Measurements from ENCODE around the gene SLC13A3.

Gene SLC13A3

GRCh38 chr20:46573788-46574584 lies 77.3 kb downstream of the SLC13A3 start:
- in situ Hi-C loops (cut with HindIII; ENCODE audit: low sequenced_read_pairs) = no loop called here
- no peak overlapping the region for H3K4me3 ChIP-seq (ENCODE audit: low read depth, low read length)
- no peak for DNase-seq (ENCODE audit: low read depth)
- no peak for TF ChIP-seq CTCF (IDR thresholded peaks at IDR 0.05; ENCODE audit: low read depth, low read length, missing control alignments)

- DNase-seq (ENCODE audit: low read depth) = no peak
- no peak for TF ChIP-seq CTCF (IDR thresholded peaks at IDR 0.05; ENCODE audit: low read depth, low read length, missing control alignments)
- no peak overlapping the region for H3K4me3 ChIP-seq (ENCODE audit: low read depth, low read length)
- in situ Hi-C loops (cut with HindIII; ENCODE audit: low sequenced_read_pairs) = no loop called here
Observed at GRCh38 chr20:46573234-46573633, 78.0 kb downstream of the SLC13A3 start.

GRCh38 chr20:46572790-46573189 lies 78.5 kb downstream of the SLC13A3 start:
- TF ChIP-seq CTCF (IDR thresholded peaks at IDR 0.05; ENCODE audit: low read depth, low read length, missing control alignments) = no peak
- no peak overlapping the region for H3K4me3 ChIP-seq (ENCODE audit: low read depth, low read length)
- no peak for DNase-seq (ENCODE audit: low read depth)
- in situ Hi-C loops (cut with HindIII; ENCODE audit: low sequenced_read_pairs) = no loop called here

- H3K4me3 ChIP-seq (ENCODE audit: low read depth, low read length) = no peak overlapping the region
- no peak for DNase-seq (ENCODE audit: low read depth)
- TF ChIP-seq CTCF (IDR thresholded peaks at IDR 0.05; ENCODE audit: low read depth, low read length, missing control alignments) = no peak
- in situ Hi-C loops (cut with HindIII; ENCODE audit: low sequenced_read_pairs) = no loop called here
Observed at GRCh38 chr20:46572153-46572552, 79.1 kb downstream of the SLC13A3 start.

GRCh38 chr20:46571418-46571817 lies 79.8 kb downstream of the SLC13A3 start:
- TF ChIP-seq CTCF (IDR thresholded peaks at IDR 0.05; ENCODE audit: low read depth, low read length, missing control alignments) = no peak
- in situ Hi-C loops (cut with HindIII; ENCODE audit: low sequenced_read_pairs) = no loop called here
- no peak overlapping the region for H3K4me3 ChIP-seq (ENCODE audit: low read depth, low read length)
- no peak for DNase-seq (ENCODE audit: low read depth)

- no peak overlapping the region for H3K4me3 ChIP-seq (ENCODE audit: low read depth, low read length)
- TF ChIP-seq CTCF (IDR thresholded peaks at IDR 0.05; ENCODE audit: low read depth, low read length, missing control alignments) = no peak
- in situ Hi-C loops (cut with HindIII; ENCODE audit: low sequenced_read_pairs) = no loop called here
- DNase-seq (ENCODE audit: low read depth) = no peak
Observed at GRCh38 chr20:46570956-46571355, 80.3 kb downstream of the SLC13A3 start.

Data from astrocyte of the cerebellum (primary cell).